A549 (cell line): ENCODE results near the gene RPS25. TPM values are rescaled to one million over a fixed set of nuclear protein-coding genes. Genes with fewer than 3 reads are reported as not detected.

Source experiments
- ATAC-seq, 2 experiments: fragments of 200-7000 bp in 1 of 2; fragments of >200 bp in 1 of 2; cut with Nextera tagmentation in 1 of 2; cut with Tn5 transposase in 1 of 2; 3 replicates each; pipeline versions ENCODE4 v1.8.0 to v1.9.1; 2018 to 2020; ENCODE audit warnings: mild to moderate bottlenecking in 1 of 2, moderate library complexity in 1 of 2
- CTCF ChIA-PET: fragments of 300-600 bp; sonication (Branson Sonifier 250); formaldehyde crosslinking; extraction: SDS; loops from one replicate; lab custom pipeline; 2021; ENCODE audit warnings: antibody characterized with exemption, inconsistent platforms; lab: Yijun Ruan, JAX
- POLR2A ChIA-PET: fragments of 350-600 bp; formaldehyde crosslinking; extraction: SDS; loops from one replicate; lab custom pipeline; 2021; ENCODE audit warnings: antibody characterized with exemption, inconsistent platforms; lab: Yijun Ruan, JAX
- DNase-seq, 2 experiments: peaks; one replicate each; pipeline versions ENCODE4 v3.0.0 to v3.0.0-alpha.2; 2011 to 2016; ENCODE audit warnings: low read depth in 1 of 2, low spot score in 1 of 2
- FAIRE-seq: peaks from 2 replicates; lab custom pipeline; 2011; peaks lifted over from hg19 to GRCh38; lab: Jason Lieb, UNC
- H3K27ac ChIP-seq, 2 experiments: fragments of >200 bp; sonication (Bioruptor Twin); formaldehyde crosslinking; 3 replicates each; pipeline ENCODE4 v1.5.1; 2016 to 2017
- H3K4me1 ChIP-seq: fragments of >200 bp; sonication (Bioruptor Twin); formaldehyde crosslinking; 3 replicates; pipeline ENCODE4 v1.6.1; 2016
- H3K4me2 ChIP-seq: fragments of >200 bp; sonication (Bioruptor Twin); formaldehyde crosslinking; 3 replicates; pipeline ENCODE4 v1.6.1; 2016
- H3K4me3 ChIP-seq: fragments of >200 bp; sonication (Bioruptor Twin); formaldehyde crosslinking; 3 replicates; pipeline ENCODE4 v1.5.1; 2016
- H3K9me3 ChIP-seq: fragments of >200 bp; sonication (Bioruptor Twin); formaldehyde crosslinking; 3 replicates; pipeline ENCODE4 v1.6.1; 2016
- BCL3 ChIP-seq: fragments of >200 bp; sonication (Bioruptor Twin); formaldehyde crosslinking; IDR thresholded peaks from 3 replicates; pipeline ENCODE4 v1.6.1; 2016
- BHLHE40 ChIP-seq: IDR thresholded peaks from 2 replicates; pipeline ENCODE4 v1.6.1; 2012; ENCODE audit warnings: low read depth, low read length, inconsistent platforms
- CEBPB ChIP-seq, 2 experiments: fragments of >200 bp in 1 of 2; sonication (Bioruptor Twin) in 1 of 2; formaldehyde crosslinking in 1 of 2; IDR thresholded peaks; 2 replicates each; pipeline ENCODE4 v1.6.1; 2012 to 2016
- EHMT2 ChIP-seq: fragments of 200-600 bp; sonication (generic); IDR thresholded peaks from 2 replicates; pipeline ENCODE4 v1.6.1; 2016; ENCODE audit warnings: antibody characterized with exemption, low read depth, mild to moderate bottlenecking, moderate library complexity
- FOSB ChIP-seq: fragments of 250-450 bp; sonication (Bioruptor Pico); IDR thresholded peaks from 2 replicates; pipeline ENCODE4 v1.5.0; 2020; ENCODE audit warnings: mild to moderate bottlenecking, moderate library complexity
- GATA3 ChIP-seq: IDR thresholded peaks from 2 replicates; pipeline ENCODE4 v1.6.1; 2012; ENCODE audit warnings: borderline replicate concordance
- HDAC2 ChIP-seq: fragments of 200-600 bp; sonication (generic); IDR thresholded peaks from 2 replicates; pipeline ENCODE4 v1.6.1; 2016
- HOXB5 ChIP-seq: fragments of 250-450 bp; sonication (Bioruptor Pico); IDR thresholded peaks from 2 replicates; pipeline ENCODE4 v1.5.0; 2020; ENCODE audit warnings: mild to moderate bottlenecking, moderate library complexity
- JUNB ChIP-seq: fragments of >200 bp; sonication (Bioruptor Twin); formaldehyde crosslinking; IDR thresholded peaks from 2 replicates; pipeline ENCODE4 v1.6.1; 2016
- KDM1A ChIP-seq: fragments of 200-600 bp; sonication (generic); IDR thresholded peaks from 2 replicates; pipeline ENCODE4 v1.6.1; 2016; ENCODE audit warnings: low read depth, mild to moderate bottlenecking
- KDM5A ChIP-seq: fragments of 200-600 bp; sonication (generic); IDR thresholded peaks from 2 replicates; pipeline ENCODE4 v1.6.1; 2016; ENCODE audit warnings: antibody characterized with exemption, mild to moderate bottlenecking
- MAFK ChIP-seq: fragments of 450-650 bp; IDR thresholded peaks from 2 replicates; pipeline ENCODE4 v1.6.1; 2014; ENCODE audit not compliant: partially characterized antibody
- MAZ ChIP-seq: fragments of 150-350 bp; IDR thresholded peaks from 2 replicates; pipeline ENCODE4 v1.6.1; 2014; ENCODE audit warnings: antibody characterized with exemption, low read depth, low read length, borderline replicate concordance
- RCOR1 ChIP-seq: fragments of 150-350 bp; IDR thresholded peaks from 2 replicates; pipeline ENCODE4 v1.6.1; 2014; ENCODE audit warnings: antibody characterized with exemption, low read length, low read depth
- REST ChIP-seq: fragments of 200-600 bp; sonication (generic); IDR thresholded peaks from 2 replicates; pipeline ENCODE4 v1.6.1; 2016; ENCODE audit warnings: antibody characterized with exemption, mild to moderate bottlenecking, moderate library complexity
- RFX5 ChIP-seq: fragments of 450-650 bp; IDR thresholded peaks from 2 replicates; pipeline ENCODE4 v1.7.1; 2014; ENCODE audit warnings: antibody characterized with exemption, mild to moderate bottlenecking, moderate library complexity
- RNF2 ChIP-seq: fragments of 200-600 bp; sonication (generic); IDR thresholded peaks from 2 replicates; pipeline ENCODE4 v1.6.1; 2016; ENCODE audit warnings: low read depth, mild to moderate bottlenecking, antibody characterized with exemption, moderate library complexity, borderline replicate concordance
- SREBF2 ChIP-seq: fragments of 450-650 bp; IDR thresholded peaks from 2 replicates; pipeline ENCODE4 v1.6.1; 2014; ENCODE audit warnings: mild to moderate bottlenecking, moderate library complexity
- TP53 ChIP-seq: fragments of 250-450 bp; sonication (Bioruptor Pico); IDR thresholded peaks from 2 replicates; pipeline ENCODE4 v1.5.0; 2021; ENCODE audit warnings: mild to moderate bottlenecking, moderate library complexity
- WGBS: methylation state at CpG from one replicate; pipeline ENCODE4 v1.1.6; 2017; ENCODE audit errors: missing lambda C conversion rate; 5-methylcytosine and 5-hydroxymethylcytosine counted together
- polyA plus RNA-seq, 4 experiments: library from polyadenylated mRNA; depleted of rRNA in 3 of 4; stranded (reverse); fragments of >200 nt; fragmentation: RNase III in 1 of 4; extraction: RNeasy Plus Mini Kit Qiagen cat#74134 plus additional on column Dnase treatment in 1 of 4; gene quantifications; 2 replicates in 3 of 4; 3 replicates in 1 of 4; pipeline ENCODE4 v1.2.3, GENCODE V29; 2011 to 2017
- TF ChIP-seq, protein P1 (sequence below): IDR thresholded peaks from 2 replicates; pipeline ENCODE4 v1.6.1; 2012

RPS25 gene
- polyA plus RNA-seq, 2 of the 4 experiments (the other 2 are of a cell fraction): 844 to 1,517 TPM

DNA sequence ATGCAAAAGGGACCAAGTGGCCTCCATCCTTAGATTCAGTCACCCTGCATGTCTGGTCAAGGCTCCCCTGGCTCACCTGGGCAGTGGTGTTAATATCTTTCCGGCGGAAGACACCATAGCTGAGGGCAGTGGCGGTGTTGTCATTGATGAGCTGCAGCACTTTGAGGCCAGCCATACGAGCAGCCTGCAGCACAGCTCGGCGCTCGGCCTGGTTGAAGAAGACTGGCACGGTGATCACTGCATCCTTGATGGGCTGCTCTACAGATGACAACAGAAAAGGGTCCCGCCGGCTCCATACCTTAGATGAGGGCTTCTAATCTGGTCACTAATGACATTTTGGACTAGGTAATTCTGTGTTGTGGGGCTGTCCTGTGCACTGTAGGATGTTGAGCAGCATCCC, 36.3 kb upstream of the RPS25 start (continued):
- no peak for TF ChIP-seq RNF2
- TF ChIP-seq MAFK: no peak
- TF ChIP-seq JUNB: no peak
- no peak for TF ChIP-seq BHLHE40
- no peak for TF ChIP-seq KDM5A
- no peak for TF ChIP-seq KDM1A
- no peak for TF ChIP-seq BCL3
- TF ChIP-seq, all 56 proteins: peak for 0

GRCh38 chr11:119052163-119052814, 34.1 kb upstream of the RPS25 start:
- H3K4me3 ChIP-seq: no peak overlapping the region
- H3K4me2 ChIP-seq: no peak overlapping the region
- no peak for ATAC-seq
- CTCF ChIA-PET: interaction anchor here (0.9 kb wide), 1 partner anchor 122 kb away, joined by 4 read pairs; no protein-coding TSS in a partner anchor
- 89% methylated on average over 23 of the region's 23 CpGs for WGBS
- TF ChIP-seq JUNB (no peak), MAZ (no peak), SREBF2 (no peak), MAFK (no peak), RFX5 (no peak), GATA3 (no peak), HDAC2 (no peak), CEBPB (IDR thresholded peaks at IDR 0.05) (no peak), RCOR1 (no peak), BCL3 (no peak), HOXB5 (CRISPR knock-in tag) (no peak), EHMT2 (no peak), FOSB (CRISPR knock-in tag) (no peak), TP53 (CRISPR knock-in tag) (no peak), REST (no peak), BHLHE40 (no peak)
- TF ChIP-seq, protein P1, sequence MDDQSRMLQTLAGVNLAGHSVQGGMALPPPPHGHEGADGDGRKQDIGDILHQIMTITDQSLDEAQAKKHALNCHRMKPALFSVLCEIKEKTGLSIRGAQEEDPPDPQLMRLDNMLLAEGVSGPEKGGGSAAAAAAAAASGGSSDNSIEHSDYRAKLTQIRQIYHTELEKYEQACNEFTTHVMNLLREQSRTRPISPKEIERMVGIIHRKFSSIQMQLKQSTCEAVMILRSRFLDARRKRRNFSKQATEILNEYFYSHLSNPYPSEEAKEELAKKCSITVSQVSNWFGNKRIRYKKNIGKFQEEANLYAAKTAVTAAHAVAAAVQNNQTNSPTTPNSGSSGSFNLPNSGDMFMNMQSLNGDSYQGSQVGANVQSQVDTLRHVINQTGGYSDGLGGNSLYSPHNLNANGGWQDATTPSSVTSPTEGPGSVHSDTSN: no peak
- FAIRE-seq: no peak
- H3K4me1 ChIP-seq: peaks cover 5% of the 10 kb centered on the region; the same call in 2 of the 3 replicates
- H3K9me3 ChIP-seq: no peaks in the 10 kb centered on the region
- POLR2A ChIA-PET: no interaction called here
- H3K27ac ChIP-seq: no peak overlapping the region
- DNase-seq: no peak
